Muscle layer of duodenum (tissue), 2 donors: ENCODE measurements around the gene FAT1.

Source experiments
- H3K27ac ChIP-seq: one replicate; pipeline ENCODE4 v1.7.0; 2013; ENCODE audit warnings: mild to moderate bottlenecking, low read length
- H3K27me3 ChIP-seq: one replicate; pipeline ENCODE4 v1.7.0; 2013; ENCODE audit warnings: low read depth, mild to moderate bottlenecking, control low read depth, low read length
- H3K36me3 ChIP-seq, 2 donors: one replicate each; pipeline ENCODE4 v1.7.0; 2013; ENCODE audit warnings: low read length in 2 of 2, control low read depth in 1 of 2, mild to moderate bottlenecking in 1 of 2; ENCODE audit not compliant: insufficient read depth in 2 of 2, control insufficient read depth in 1 of 2
- H3K4me1 ChIP-seq, 2 donors: one replicate each; pipeline ENCODE4 v1.7.0; 2013; ENCODE audit warnings: low read length in 2 of 2, mild to moderate bottlenecking in 2 of 2, control low read depth in 1 of 2, moderate library complexity in 1 of 2; ENCODE audit not compliant: insufficient read depth in 2 of 2, control insufficient read depth in 1 of 2
- H3K4me3 ChIP-seq, 2 donors: one replicate each; pipeline ENCODE4 v1.7.0; 2013; ENCODE audit warnings: low read length in 2 of 2, low read depth in 1 of 2, mild to moderate bottlenecking in 1 of 2
- H3K9me3 ChIP-seq, 2 donors: one replicate each; pipeline ENCODE4 v1.7.0; 2013; ENCODE audit warnings: low read length in 2 of 2, control low read depth in 1 of 2, mild to moderate bottlenecking in 1 of 2; ENCODE audit not compliant: control insufficient read depth in 1 of 2
- donor health status: healthy.

The FAT1 gene

GRCh38 chr4:186627226-186627865 lies 96.3 kb downstream of the FAT1 start:
- Histone ChIP-seq H3K4me3 (no peak overlapping the region), H3K27me3 (no peaks in the 10 kb centered on the region), H3K36me3 (peaks cover 39 to 51% of the 10 kb centered on the region in 2 donors), H3K9me3 (no peaks in the 10 kb centered on the region), H3K4me1 (no peaks in the 10 kb centered on the region), H3K27ac (no peak overlapping the region)

- Histone ChIP-seq H3K9me3 (no peaks in the 10 kb centered on the region), H3K27me3 (no peaks in the 10 kb centered on the region), H3K4me3 (no peak overlapping the region), H3K36me3 (peaks cover 44 to 51% of the 10 kb centered on the region in 2 donors), H3K27ac (no peak overlapping the region), H3K4me1 (no peaks in the 10 kb centered on the region)
Measured at GRCh38 chr4:186624951-186625350, 98.7 kb downstream of the FAT1 start.

GRCh38 chr4:186623546-186623945 lies 100.1 kb downstream of the FAT1 start:
- H3K4me1 ChIP-seq: no peaks in the 10 kb centered on the region
- no peak overlapping the region for H3K27ac ChIP-seq
- H3K9me3 ChIP-seq: no peaks in the 10 kb centered on the region
- no peaks in the 10 kb centered on the region for H3K27me3 ChIP-seq
- no peak overlapping the region for H3K4me3 ChIP-seq
- H3K36me3 ChIP-seq: peaks cover 43 to 54% of the 10 kb centered on the region in 2 donors

GRCh38 chr4:186622788-186623464 lies 100.7 kb downstream of the FAT1 start:
- Histone ChIP-seq H3K9me3 (no peaks in the 10 kb centered on the region), H3K36me3 (peaks cover 37 to 48% of the 10 kb centered on the region in 2 donors), H3K4me1 (no peaks in the 10 kb centered on the region), H3K4me3 (no peak overlapping the region), H3K27ac (no peak overlapping the region), H3K27me3 (no peaks in the 10 kb centered on the region)

GRCh38 chr4:186621959-186622553 lies 101.6 kb downstream of the FAT1 start:
- H3K9me3 ChIP-seq: no peaks in the 10 kb centered on the region
- H3K27me3 ChIP-seq: no peaks in the 10 kb centered on the region
- no peak overlapping the region for H3K27ac ChIP-seq
- no peaks in the 10 kb centered on the region for H3K4me1 ChIP-seq
- no peak overlapping the region for H3K4me3 ChIP-seq
- H3K36me3 ChIP-seq: peaks cover 32 to 40% of the 10 kb centered on the region in 2 donors

GRCh38 chr4:186619088-186619487 lies 104.6 kb downstream of the FAT1 start:
- no peaks in the 10 kb centered on the region for H3K9me3 ChIP-seq

GRCh38 chr4:186617921-186618320 lies 105.7 kb downstream of the FAT1 start:
- no peak overlapping the region for H3K4me3 ChIP-seq
- no peak overlapping the region for H3K27ac ChIP-seq
- H3K36me3 ChIP-seq: peaks cover 43 to 46% of the 10 kb centered on the region in 2 donors
- no peaks in the 10 kb centered on the region for H3K9me3 ChIP-seq
- H3K4me1 ChIP-seq: no peaks in the 10 kb centered on the region
- H3K27me3 ChIP-seq: no peaks in the 10 kb centered on the region

More at GRCh38 chr4:186619088-186619487, 104.6 kb downstream of the FAT1 start:
- Histone ChIP-seq H3K27ac (no peak overlapping the region), H3K4me1 (no peaks in the 10 kb centered on the region), H3K36me3 (peaks cover 45 to 47% of the 10 kb centered on the region in 2 donors), H3K27me3 (no peaks in the 10 kb centered on the region), H3K4me3 (no peak overlapping the region)

GRCh38 chr4:186607490-186607889 lies 116.2 kb downstream of the FAT1 start:
- no peaks in the 10 kb centered on the region for H3K27me3 ChIP-seq
- H3K9me3 ChIP-seq: no peaks in the 10 kb centered on the region
- no peak overlapping the region for H3K4me3 ChIP-seq
- H3K36me3 ChIP-seq: peaks cover 60 to 69% of the 10 kb centered on the region in 2 donors
- no peaks in the 10 kb centered on the region for H3K4me1 ChIP-seq
- no peak overlapping the region for H3K27ac ChIP-seq

GRCh38 chr4:186606591-186606992 lies 117.1 kb downstream of the FAT1 start:
- Histone ChIP-seq H3K27ac (no peak overlapping the region), H3K27me3 (no peaks in the 10 kb centered on the region), H3K4me3 (no peak overlapping the region), H3K4me1 (no peaks in the 10 kb centered on the region), H3K36me3 (peaks cover 63 to 70% of the 10 kb centered on the region in 2 donors), H3K9me3 (no peaks in the 10 kb centered on the region)

GRCh38 chr4:186605261-186605865 lies 118.3 kb downstream of the FAT1 start:
- Histone ChIP-seq H3K27me3 (no peaks in the 10 kb centered on the region), H3K4me1 (no peaks in the 10 kb centered on the region), H3K4me3 (no peak overlapping the region), H3K27ac (no peak overlapping the region), H3K36me3 (peaks cover 72 to 73% of the 10 kb centered on the region in 2 donors), H3K9me3 (no peaks in the 10 kb centered on the region)

- H3K9me3 ChIP-seq: no peaks in the 10 kb centered on the region
- H3K36me3 ChIP-seq: peaks cover 77 to 78% of the 10 kb centered on the region in 2 donors
- no peak overlapping the region for H3K27ac ChIP-seq
- H3K4me3 ChIP-seq: no peak overlapping the region
- no peaks in the 10 kb centered on the region for H3K27me3 ChIP-seq
- no peaks in the 10 kb centered on the region for H3K4me1 ChIP-seq
Measured at GRCh38 chr4:186604124-186604807, 119.4 kb downstream of the FAT1 start.
